Activated CD4-positive, alpha-beta T cell treated with anti-CD3 and anti-CD28 coated beads, Interleukin-2, amount 50 U/mL, for 16 hours (primary cell): ENCODE measurements around the gene DNAJB14.
"Not testable (repeated sequence)": the region's sequence is repeated elsewhere in the genome, so short reads cannot be mapped to it uniquely, and the experiment has no call there.

Experiments used
- DNase-seq: peaks from one replicate; pipeline ENCODE4 v3.0.0-alpha.2; 2020

DNAJB14 gene

GRCh38 chr4:99946356-99947189 lies at the start of gene DNAJB14:
Gene DNAJB14, minus strand, starts transcription at chr4:99946618. Its CDS starts 47 bp downstream, at chr4:99946571.
- peak; percentile 85 for DNase-seq

- no peak for DNase-seq
Observed at GRCh38 chr4:99991741-99992140, 45.3 kb upstream of the DNAJB14 start.

GRCh38 chr4:99987681-99988080 lies 41.3 kb upstream of the DNAJB14 start:
- DNase-seq: no peak

- no peak for DNase-seq
Observed at GRCh38 chr4:99986792-99987191, 40.4 kb upstream of the DNAJB14 start.

GRCh38 chr4:99983289-99983943 lies 37.0 kb upstream of the DNAJB14 start:
- no peak for DNase-seq

GRCh38 chr4:99979872-99980271 lies 33.5 kb upstream of the DNAJB14 start:
- DNase-seq: no peak

GRCh38 chr4:99971453-99972111 lies 25.2 kb upstream of the DNAJB14 start:
- no peak for DNase-seq

- DNase-seq: no peak
Observed at GRCh38 chr4:99968330-99968729, 21.9 kb upstream of the DNAJB14 start.

- no peak for DNase-seq
Observed at GRCh38 chr4:99966692-99967091, 20.3 kb upstream of the DNAJB14 start.

- DNase-seq: peak; percentile 5
Observed at GRCh38 chr4:99965674-99966350, 19.4 kb upstream of the DNAJB14 start.

- DNase-seq: no peak
Observed at GRCh38 chr4:99965173-99965572, 18.8 kb upstream of the DNAJB14 start.

GRCh38 chr4:99961711-99962110 lies 15.3 kb upstream of the DNAJB14 start:
- no peak for DNase-seq

- DNase-seq: no peak
Observed at GRCh38 chr4:99960648-99961047, 14.2 kb upstream of the DNAJB14 start.

GRCh38 chr4:99958207-99958606 lies 11.8 kb upstream of the DNAJB14 start:
- DNase-seq: not testable (repeated sequence)

GRCh38 chr4:99950913-99951254 lies 4.5 kb upstream of the DNAJB14 start:
- DNase-seq: peak; percentile 14

- peak; percentile 99 for DNase-seq
Observed at GRCh38 chr4:99949999-99950912, 3.8 kb upstream of the DNAJB14 start, which contains the start of gene H2AZ1. Gene H2AZ1, minus strand, starts transcription at chr4:99950275. Its CDS starts 105 bp downstream, at chr4:99950170.

GRCh38 chr4:99949034-99949998 lies 2.9 kb upstream of the DNAJB14 start:
- peak; percentile 95 for DNase-seq

GRCh38 chr4:99947608-99948007 lies 1.2 kb upstream of the DNAJB14 start:
- DNase-seq: peak; percentile 2

GRCh38 chr4:99947190-99947578 lies 766 bp upstream of the DNAJB14 start:
- no peak for DNase-seq

GRCh38 chr4:99945718-99946355 lies 581 bp downstream of the DNAJB14 start:
- DNase-seq: peak; percentile 24
